LoVo (cell line): Measurements from ENCODE around the gene CENPK.
"Not testable (repeated sequence)": the region's sequence is repeated elsewhere in the genome, so short reads cannot be mapped to it uniquely, and the experiment has no call there.

Source experiments
- DNase-seq: peaks from one replicate; pipeline ENCODE4 v3.0.0-alpha.2; 2016; ENCODE audit warnings: low spot score

CENPK gene

GRCh38 chr5:65562731-65563701 lies at the start of gene CENPK, which contains the start of gene PPWD1:
Gene CENPK, minus strand, starts transcription at chr5:65563168. Its CDS starts 8,261 bp downstream, at chr5:65554907.
Gene PPWD1, plus strand, starts transcription at chr5:65563296. Its CDS starts 15 bp downstream, at chr5:65563311.
- peak; percentile 98 for DNase-seq

- no peak for DNase-seq
Measured at GRCh38 chr5:65612298-65612907, 49.4 kb upstream of the CENPK start.

- no peak for DNase-seq
Measured at GRCh38 chr5:65611524-65611923, 48.6 kb upstream of the CENPK start.

- DNase-seq = not testable (repeated sequence)
Measured at GRCh38 chr5:65601761-65602160, 38.8 kb upstream of the CENPK start.

GRCh38 chr5:65588694-65589093 lies 25.7 kb upstream of the CENPK start:
- DNase-seq = no peak

- DNase-seq = no peak
Measured at GRCh38 chr5:65577141-65577540, 14.2 kb upstream of the CENPK start.

- peak; percentile 23 for DNase-seq
Measured at GRCh38 chr5:65570598-65571226, 7.7 kb upstream of the CENPK start.

- DNase-seq = no peak
Measured at GRCh38 chr5:65566505-65566904, 3.5 kb upstream of the CENPK start.

GRCh38 chr5:65563777-65564176 lies 809 bp upstream of the CENPK start:
- DNase-seq = no peak

GRCh38 chr5:65556718-65557117 lies 6.2 kb downstream of the CENPK start:
- no peak for DNase-seq

GRCh38 chr5:65556181-65556580 lies 6.8 kb downstream of the CENPK start:
- no peak for DNase-seq

GRCh38 chr5:65555287-65555686 lies 7.7 kb downstream of the CENPK start:
- DNase-seq = no peak

GRCh38 chr5:65553941-65554340 lies 9.0 kb downstream of the CENPK start:
- no peak for DNase-seq

- DNase-seq = no peak
Measured at GRCh38 chr5:65548281-65548680, 14.7 kb downstream of the CENPK start.

- no peak for DNase-seq
Measured at GRCh38 chr5:65546141-65546540, 16.8 kb downstream of the CENPK start.

GRCh38 chr5:65544473-65544872 lies 18.5 kb downstream of the CENPK start:
- DNase-seq = no peak

- DNase-seq = peak; percentile 43
Measured at GRCh38 chr5:65539827-65540226, 23.1 kb downstream of the CENPK start.

- no peak for DNase-seq
Measured at GRCh38 chr5:65535529-65535987, 27.4 kb downstream of the CENPK start.

GRCh38 chr5:65530904-65531303 lies 32.1 kb downstream of the CENPK start:
- DNase-seq = no peak

GRCh38 chr5:65525726-65526125 lies 37.2 kb downstream of the CENPK start:
- no peak for DNase-seq

- peak; percentile 19 for DNase-seq
Measured at GRCh38 chr5:65512170-65512937, 50.6 kb downstream of the CENPK start.

- no peak for DNase-seq
Measured at GRCh38 chr5:65508978-65509377, 54.0 kb downstream of the CENPK start.
